Esophagus squamous epithelium (tissue), 5 donors: ENCODE measurements around the gene TUBAL3. TPM values are rescaled to one million over a fixed set of nuclear protein-coding genes. Genes with fewer than 3 reads are reported as not detected.

Source experiments
- DNase-seq: peaks from one replicate; lab custom pipeline; 2025; lab: John Stamatoyannopoulos, UW
- H3K27ac ChIP-seq, 4 donors: fragments of 200-600 bp; sonication (generic); one replicate each; pipeline ENCODE4 v1.5.1; 2016 to 2019; ENCODE audit warnings: mild to moderate bottlenecking in 1 of 4
- H3K27me3 ChIP-seq, 4 donors: fragments of 200-600 bp; sonication (generic); 1 replicate in 3 of 4; 2 replicates in 1 of 4; pipeline versions ENCODE4 v1.5.1 to v1.6.0; 2017 to 2021; ENCODE audit warnings: antibody characterized with exemption in 1 of 4
- H3K36me3 ChIP-seq, 3 donors: fragments of 200-600 bp; sonication (generic); one replicate each; pipeline ENCODE4 v1.5.1; 2016 to 2019
- H3K4me1 ChIP-seq, 3 donors: fragments of 200-600 bp; sonication (generic); one replicate each; pipeline ENCODE4 v1.5.1; 2017 to 2019
- H3K4me3 ChIP-seq, 4 donors: fragments of 200-600 bp; sonication (generic); 1 replicate in 3 of 4; 2 replicates in 1 of 4; pipeline ENCODE4 v1.5.1; 2016 to 2019; ENCODE audit warnings: mild to moderate bottlenecking in 2 of 4, moderate library complexity in 1 of 4
- H3K9me3 ChIP-seq, 3 donors: fragments of 200-600 bp; sonication (generic); one replicate each; pipeline ENCODE4 v1.5.1; 2016 to 2019
- CTCF ChIP-seq, 6 experiments: fragments of 450-650 bp in 4 of 6; fragments of 200-600 bp in 2 of 6; sonication (generic) in 2 of 6; IDR thresholded peaks; one replicate each; pipeline ENCODE4 v1.5.1; 2016 to 2019; ENCODE audit warnings: antibody characterized with exemption in 6 of 6, mild to moderate bottlenecking in 4 of 6, moderate library complexity in 4 of 6
- POLR2A ChIP-seq, 4 donors: fragments of 450-650 bp; IDR thresholded peaks; one replicate each; pipeline ENCODE4 v1.6.1; 2017; ENCODE audit warnings: antibody characterized with exemption in 4 of 4, mild to moderate bottlenecking in 4 of 4, moderate library complexity in 3 of 4
- WGBS, 2 donors: methylation state at CpG; one replicate each; pipeline ENCODE4 v1.1.5; 2018; 5-methylcytosine and 5-hydroxymethylcytosine counted together
- intact Hi-C: fragments of 100-400 bp; cut with DNase I; formaldehyde crosslinking; loops from one replicate; pipeline ENCODE4 v1.15.0; 2022
- total RNA-seq, 4 donors: library from RNA; depleted of rRNA; stranded (reverse); fragments of >200 nt; gene quantifications; one replicate each; pipeline ENCODE4 v1.1.0, GENCODE V29; 2016
- donor health status: DM: yes; HTN: yes; CAD: no.

Gene TUBAL3
- total RNA-seq, 4 donors from 2014 or later, result 0.19 TPM; not detected in 2

GRCh38 chr10:5441106-5441505, 36.5 kb upstream of the TUBAL3 start:
- intact Hi-C loops, result loop anchor here (5.0 kb wide), 1 partner anchor 181 kb away; no protein-coding TSS in a partner anchor
- no peak for DNase-seq
- no peaks in the 10 kb centered on the region for H3K27me3 ChIP-seq
- no peaks in the 10 kb centered on the region for H3K9me3 ChIP-seq
- no peak for TF ChIP-seq CTCF (IDR thresholded peaks at IDR 0.05)
- no peak for TF ChIP-seq POLR2A (IDR thresholded peaks at IDR 0.05)
- peaks cover 0 to 21% (median 4%) of the 10 kb centered on the region in 3 donors for H3K4me1 ChIP-seq
- 60 to 90% methylated on average over 2 of the region's 4 CpGs for WGBS, 2 donors
- H3K36me3 ChIP-seq, result no peaks in the 10 kb centered on the region
- no peak overlapping the region for H3K4me3 ChIP-seq
- no peak overlapping the region for H3K27ac ChIP-seq

- H3K36me3 ChIP-seq, result no peaks in the 10 kb centered on the region
- DNase-seq, result no peak
- no peaks in the 10 kb centered on the region for H3K9me3 ChIP-seq
- no peaks in the 10 kb centered on the region for H3K27me3 ChIP-seq
- H3K4me3 ChIP-seq, result no peak overlapping the region
- 97 to 100% methylated on average over 2 of the region's 2 CpGs for WGBS, 2 donors
- H3K4me1 ChIP-seq, result peaks cover 0 to 12% (median 0%) of the 10 kb centered on the region in 3 donors
- no peak overlapping the region for H3K27ac ChIP-seq
- intact Hi-C loops, result loop anchor here (5.0 kb wide), 1 partner anchor 182 kb away; no protein-coding TSS in a partner anchor
- TF ChIP-seq CTCF (IDR thresholded peaks at IDR 0.05), result no peak
- TF ChIP-seq POLR2A (IDR thresholded peaks at IDR 0.05), result no peak
These were observed 35.6 kb upstream of the TUBAL3 start for GRCh38 chr10:5440206-5440605.

GRCh38 chr10:5435328-5435727, 30.7 kb upstream of the TUBAL3 start:
- no peaks in the 10 kb centered on the region for H3K9me3 ChIP-seq
- no peaks in the 10 kb centered on the region for H3K4me1 ChIP-seq
- WGBS, 2 donors, result 96 to 99% methylated on average over 3 of the region's 3 CpGs
- no peak overlapping the region for H3K4me3 ChIP-seq
- no peak for TF ChIP-seq CTCF (IDR thresholded peaks at IDR 0.05)
- no peak for TF ChIP-seq POLR2A (IDR thresholded peaks at IDR 0.05)
- no peaks in the 10 kb centered on the region for H3K27me3 ChIP-seq
- peaks cover 0 to 10% (median 0%) of the 10 kb centered on the region in 3 donors for H3K36me3 ChIP-seq
- no peak overlapping the region for H3K27ac ChIP-seq
- DNase-seq, result no peak
- intact Hi-C loops, result loop anchor here (10.0 kb wide), 2 partner anchors 591 to 621 kb away; no protein-coding TSS in a partner anchor

- intact Hi-C loops, result loop anchor here (10.0 kb wide), 2 partner anchors 589 to 619 kb away; no protein-coding TSS in a partner anchor
- Histone ChIP-seq H3K36me3 (peaks cover 0 to 14% (median 0%) of the 10 kb centered on the region in 3 donors), H3K4me1 (no peaks in the 10 kb centered on the region), H3K4me3 (no peak overlapping the region), H3K27me3 (no peaks in the 10 kb centered on the region), H3K27ac (no peak overlapping the region), H3K9me3 (no peaks in the 10 kb centered on the region)
- no peak for DNase-seq
- 41 to 52% methylated on average over 3 of the region's 3 CpGs for WGBS, 2 donors
- TF ChIP-seq CTCF (IDR thresholded peaks at IDR 0.05) (peak; percentile 19 to 78 (median 58)), POLR2A (IDR thresholded peaks at IDR 0.05) (no peak)
These were observed 29.6 kb upstream of the TUBAL3 start for GRCh38 chr10:5434017-5434753.

- H3K4me1 ChIP-seq, result no peaks in the 10 kb centered on the region
- no peaks in the 10 kb centered on the region for H3K27me3 ChIP-seq
- 75 to 78% methylated on average over 1 of the region's 1 CpG for WGBS, 2 donors
- no peaks in the 10 kb centered on the region for H3K9me3 ChIP-seq
- DNase-seq, result no peak
- H3K36me3 ChIP-seq, result peaks cover 0 to 19% (median 0%) of the 10 kb centered on the region in 3 donors
- TF ChIP-seq CTCF (IDR thresholded peaks at IDR 0.05), result no peak
- no peak for TF ChIP-seq POLR2A (IDR thresholded peaks at IDR 0.05)
- H3K4me3 ChIP-seq, result no peak overlapping the region
- intact Hi-C loops, result loop anchor here (10.0 kb wide), 2 partner anchors 588 to 618 kb away; no protein-coding TSS in a partner anchor
- no peak overlapping the region for H3K27ac ChIP-seq
These were observed 28.6 kb upstream of the TUBAL3 start for GRCh38 chr10:5433182-5433581.
